GM18861 (cell line): ENCODE measurements around the gene HTR4.
A peak's percentile ranks its signal among the peaks of the same experiment; 100 is the strongest.
"Not testable (repeated sequence)": the region's sequence is repeated elsewhere in the genome, so short reads cannot be mapped to it uniquely, and the experiment has no call there.

ENCODE experiments used
- ATAC-seq: cut with Tn5 transposase; IDR thresholded peaks from one replicate; pipeline ENCODE4 v1.9.1; 2021; ENCODE audit not compliant: unreplicated experiment

HTR4 gene

DNA sequence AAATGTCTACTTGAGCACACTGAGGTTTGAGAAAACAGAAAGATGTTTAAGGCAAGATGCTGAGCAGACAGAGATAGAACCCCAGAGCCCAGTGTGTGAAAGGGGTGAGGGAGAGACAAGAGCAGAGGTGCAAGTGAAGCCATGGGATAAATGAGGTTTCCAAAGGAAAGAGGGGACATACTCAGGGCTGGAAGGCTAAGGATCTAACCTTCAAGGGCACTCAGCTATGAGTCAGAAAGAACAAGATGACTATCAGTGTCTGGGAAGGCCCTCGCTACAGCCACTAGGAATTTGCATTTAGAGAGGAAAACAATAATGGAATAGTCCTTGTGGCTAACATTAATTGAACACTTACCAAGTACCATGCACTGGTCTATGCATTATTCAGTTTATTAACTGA, 113.7 kb downstream of the HTR4 start:
- ATAC-seq = no peak

DNA sequence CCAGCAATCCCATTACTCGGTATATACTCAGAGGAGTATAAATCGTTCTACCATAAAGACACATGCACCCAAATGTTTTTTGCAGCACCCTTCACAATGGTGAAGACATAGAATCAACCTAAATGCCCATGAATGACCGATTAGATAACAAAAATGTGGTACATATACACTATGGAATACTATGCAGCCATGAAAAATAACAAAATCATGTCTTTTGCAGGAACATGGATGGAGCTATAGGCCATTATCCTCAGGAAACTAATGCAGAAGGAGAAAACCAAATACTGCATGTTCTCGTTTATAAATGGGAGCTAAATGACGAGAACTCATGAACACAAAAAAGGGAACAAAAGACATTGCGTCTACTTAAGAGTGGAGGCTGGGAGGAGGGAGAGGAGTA, 114.5 kb downstream of the HTR4 start:
- ATAC-seq = no peak

DNA sequence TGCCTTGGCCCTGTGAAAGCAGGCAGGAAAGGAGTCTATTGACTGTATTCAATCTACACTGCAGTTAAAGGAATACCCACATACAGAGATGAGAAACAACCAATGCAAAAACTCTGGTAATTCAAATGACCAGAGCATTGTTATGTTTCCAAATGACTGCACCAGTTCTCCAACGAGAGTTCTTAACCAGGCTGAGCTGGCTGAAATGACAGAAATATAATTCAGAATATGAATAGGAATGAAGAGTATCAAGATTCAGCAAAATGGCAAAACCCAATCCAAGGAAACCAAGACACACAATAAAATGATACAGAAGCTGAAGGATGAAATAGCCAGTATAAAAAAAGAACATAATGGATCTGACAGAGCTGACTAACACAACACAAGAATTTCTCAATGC, 119.1 kb downstream of the HTR4 start:
- no peak for ATAC-seq

DNA sequence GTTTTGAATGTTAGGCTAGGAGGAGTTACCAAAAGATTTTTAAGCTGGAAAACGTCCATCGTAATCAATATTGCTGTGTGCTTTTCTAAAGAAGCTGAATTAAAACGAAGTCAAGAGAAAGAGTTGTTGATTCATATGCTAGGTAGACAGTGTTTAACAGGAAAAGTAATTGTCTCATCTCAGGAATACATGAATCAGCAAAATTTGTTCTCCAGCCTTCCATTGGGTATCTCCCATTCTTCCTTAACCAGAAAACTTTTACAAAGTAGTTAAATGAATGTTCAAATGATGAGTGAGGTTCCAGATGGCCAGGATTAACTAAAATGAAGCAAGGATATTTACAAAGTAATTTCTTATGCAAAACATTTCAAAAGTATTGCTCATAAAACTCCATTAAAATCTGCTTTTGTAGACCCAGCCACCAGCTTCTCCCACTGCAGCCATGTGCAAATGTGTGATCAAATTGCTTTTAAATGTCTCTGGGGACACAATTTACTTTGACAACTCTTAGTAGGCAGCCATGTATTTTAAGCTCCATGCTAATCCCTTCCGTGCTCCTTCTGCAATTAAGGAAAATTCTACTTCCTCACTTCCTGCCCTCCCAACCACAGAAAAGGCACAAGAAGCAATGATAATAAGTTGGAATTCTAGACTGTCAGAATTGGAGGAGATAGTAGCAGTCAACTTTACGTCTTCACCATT, 121.2 kb downstream of the HTR4 start:
- no peak for ATAC-seq

DNA sequence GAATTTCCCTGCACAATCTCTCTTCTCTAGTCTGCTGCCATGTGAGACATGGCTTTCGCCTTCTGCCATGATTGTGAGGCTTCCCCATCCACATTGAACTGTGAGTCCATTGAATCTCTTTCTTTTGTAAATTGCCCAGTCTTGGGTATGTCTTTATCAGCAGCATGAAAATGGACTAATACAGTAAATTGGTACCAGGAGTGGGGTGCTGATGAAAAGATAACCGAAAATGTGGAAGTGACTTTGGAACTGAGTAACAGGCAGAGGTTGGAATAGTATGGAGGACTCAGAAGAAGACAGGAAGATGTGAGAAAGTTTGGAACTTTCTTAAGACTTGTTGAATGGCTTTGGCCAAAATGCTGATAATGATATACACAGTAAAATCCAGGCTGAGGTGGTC, 124.9 kb downstream of the HTR4 start:
- not testable (repeated sequence) for ATAC-seq

DNA sequence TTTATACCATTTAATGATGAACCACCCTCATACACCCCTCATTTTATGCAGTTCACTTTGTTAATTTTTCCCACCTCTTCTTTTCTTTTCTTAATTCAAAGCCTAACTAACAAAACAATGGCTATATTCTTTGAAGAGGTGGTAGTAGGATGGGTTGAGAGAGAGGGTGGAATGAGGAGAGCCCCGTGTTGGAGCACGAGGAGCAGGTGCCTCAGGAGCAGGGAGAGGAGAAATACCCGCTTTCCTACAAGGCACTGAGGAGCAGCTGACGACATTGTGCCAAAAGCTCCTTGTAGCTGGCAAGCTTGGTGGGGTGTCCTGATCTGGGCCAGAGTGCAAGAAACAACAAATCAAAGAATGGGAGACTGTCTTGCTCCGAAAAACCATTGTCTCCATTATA, 129.6 kb downstream of the HTR4 start:
- no peak for ATAC-seq

DNA sequence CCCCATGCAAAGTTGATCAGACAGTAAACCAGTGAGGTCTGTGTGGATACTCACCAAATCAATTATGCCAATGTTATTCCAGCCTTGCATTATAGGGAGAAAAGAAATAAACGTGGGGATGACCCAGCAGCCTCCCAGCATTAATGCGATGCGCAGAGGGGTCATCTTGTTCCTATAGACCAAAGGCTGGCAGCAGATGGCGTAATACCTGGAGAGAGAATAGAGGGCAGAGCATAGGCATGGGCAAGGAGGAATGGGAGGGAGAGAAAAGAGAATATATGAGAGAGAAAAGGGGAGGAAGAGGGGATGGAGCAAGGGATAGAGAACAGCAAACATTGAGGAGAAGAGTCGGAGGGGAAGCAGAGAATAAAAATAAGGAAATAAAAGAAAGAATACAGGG, 131.2 kb downstream of the HTR4 start:
- ATAC-seq = no peak

DNA sequence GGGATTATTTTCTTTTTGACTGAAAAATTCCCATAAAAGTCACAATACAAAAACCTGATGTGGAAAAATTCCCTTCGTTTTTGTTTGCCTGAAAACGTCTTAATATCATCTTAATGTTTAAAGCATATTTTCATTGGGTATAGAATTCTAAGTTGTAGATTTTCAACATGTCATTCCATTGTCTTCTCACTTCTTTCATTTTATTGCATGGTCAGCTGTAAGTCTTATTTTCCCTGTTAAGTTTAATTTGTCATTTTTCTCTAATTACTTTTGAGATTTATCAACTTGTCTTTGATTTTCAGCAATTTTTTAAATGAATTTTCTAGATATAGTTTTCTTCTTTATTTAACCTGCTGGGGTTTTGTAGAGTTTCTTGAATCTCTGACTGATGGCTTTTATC, 138.9 kb downstream of the HTR4 start:
- ATAC-seq = no peak

DNA sequence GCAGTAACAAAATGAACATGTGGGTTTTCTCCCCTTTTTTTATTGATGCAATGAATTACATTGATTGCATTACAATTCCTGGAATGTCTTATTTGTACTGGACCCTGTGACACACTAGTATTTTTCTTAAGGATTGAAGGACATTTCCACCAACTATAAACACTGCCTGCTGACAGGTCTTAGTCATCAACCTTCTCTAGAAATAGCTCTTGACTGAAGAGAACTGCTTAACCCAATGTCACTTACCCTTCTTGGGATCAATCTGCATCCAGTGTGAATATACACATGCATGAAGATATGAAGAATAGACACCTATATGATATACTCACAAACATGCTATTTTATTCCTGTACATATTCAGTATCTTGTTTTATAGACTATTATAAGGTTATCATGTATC, 140.0 kb downstream of the HTR4 start:
- no peak for ATAC-seq

DNA sequence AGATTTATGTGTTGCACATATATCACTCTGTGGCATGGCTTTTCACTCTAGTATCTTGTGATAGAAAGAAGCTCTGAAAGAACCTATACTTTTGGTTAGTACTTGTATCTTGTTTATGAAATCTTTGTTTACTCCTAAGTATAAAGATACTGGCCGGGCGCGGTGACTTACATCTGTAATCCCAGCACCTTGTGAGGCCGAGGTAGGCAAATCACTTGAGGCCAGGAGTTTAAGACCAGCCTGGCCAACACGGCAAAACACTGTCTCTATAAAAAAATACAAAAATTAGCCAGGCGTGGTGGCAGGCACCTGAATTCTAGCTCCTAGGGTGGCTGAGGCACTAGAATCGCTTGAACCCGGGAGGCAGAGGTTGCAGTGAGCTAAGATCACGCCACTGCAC, 141.8 kb downstream of the HTR4 start:
- ATAC-seq = no peak

DNA sequence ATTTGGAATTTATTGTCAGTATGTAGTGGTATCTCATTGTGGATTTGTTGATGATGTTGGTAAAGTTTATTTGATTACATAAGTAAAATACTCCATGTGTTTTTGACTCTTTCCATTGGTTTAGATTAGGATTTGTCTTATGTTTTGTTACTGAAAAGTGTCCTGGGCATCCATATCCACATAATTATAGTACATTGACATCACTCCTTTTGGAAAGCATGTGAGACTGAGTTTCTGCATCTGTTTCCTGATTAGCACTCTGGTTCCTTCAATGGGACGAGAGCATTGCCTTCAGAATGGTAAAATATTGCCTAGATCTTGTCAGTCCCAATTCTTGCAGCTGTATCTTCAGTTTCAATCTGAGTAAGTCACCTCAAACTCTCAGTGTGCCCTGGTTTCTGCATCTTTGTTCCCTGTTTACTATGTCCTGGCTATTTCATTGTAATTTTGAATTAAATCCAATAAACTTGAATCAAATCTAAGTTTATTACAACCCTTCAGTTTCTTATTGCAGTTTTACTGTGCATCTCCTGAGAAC, 142.4 kb downstream of the HTR4 start:
- peak; percentile 94 for ATAC-seq

DNA sequence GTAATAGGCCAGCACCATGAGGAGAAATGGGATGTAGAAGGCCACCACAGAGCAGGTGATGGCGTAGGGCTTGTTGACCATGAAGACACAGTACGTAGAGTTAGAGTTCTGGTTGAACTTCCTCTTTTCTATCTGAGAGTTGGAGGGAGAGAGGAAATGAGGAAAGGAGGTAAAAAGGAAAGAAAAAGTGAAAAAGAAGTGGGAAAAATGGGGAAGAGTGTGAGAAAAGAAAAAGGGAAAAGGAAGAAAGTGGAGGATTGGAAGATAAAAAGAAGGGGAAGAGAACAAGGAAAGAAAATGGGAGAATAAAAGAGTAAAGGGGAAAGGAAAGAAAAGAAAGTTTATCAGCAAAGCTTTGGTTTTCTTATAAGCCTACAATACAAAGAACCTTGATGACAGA, 144.4 kb downstream of the HTR4 start:
- ATAC-seq = no peak

DNA sequence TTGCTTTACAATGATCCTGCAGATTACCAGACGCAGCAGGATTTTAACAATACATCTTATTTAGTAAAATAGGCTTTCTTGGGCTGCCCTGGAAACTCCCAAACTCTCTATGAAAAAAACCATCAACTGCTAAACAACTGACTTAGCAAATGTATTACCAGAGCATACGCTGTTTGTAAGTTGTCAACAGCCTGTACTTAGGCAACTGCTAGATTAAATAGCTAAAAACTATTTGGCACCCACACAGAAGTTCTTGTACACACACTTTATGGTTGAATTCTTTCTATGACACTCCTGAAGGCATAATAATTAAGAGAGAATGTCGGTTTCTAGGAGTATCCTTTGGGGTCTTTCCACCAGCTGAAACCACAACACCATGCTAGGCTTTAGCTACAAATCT, 146.7 kb downstream of the HTR4 start:
- no peak for ATAC-seq

DNA sequence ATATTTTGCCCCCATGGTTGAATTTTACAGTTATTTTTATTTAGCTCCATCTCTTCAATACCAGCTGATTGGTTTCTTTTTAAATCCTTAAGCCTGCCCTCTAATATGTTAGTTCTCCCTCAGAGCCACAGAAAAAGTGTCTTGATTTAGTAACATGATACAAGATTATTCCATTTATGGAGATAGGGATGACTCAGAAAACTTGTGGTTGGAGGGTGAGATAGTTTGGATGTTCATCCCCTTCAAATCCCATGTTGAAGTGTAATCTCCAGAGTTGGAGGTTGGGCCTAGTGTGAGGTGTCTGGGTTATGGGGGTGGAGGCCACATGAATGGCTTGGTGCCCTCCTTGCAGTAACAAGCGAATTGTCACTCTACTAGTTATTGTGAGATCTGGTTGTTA, 154.9 kb downstream of the HTR4 start:
- ATAC-seq = no peak

DNA sequence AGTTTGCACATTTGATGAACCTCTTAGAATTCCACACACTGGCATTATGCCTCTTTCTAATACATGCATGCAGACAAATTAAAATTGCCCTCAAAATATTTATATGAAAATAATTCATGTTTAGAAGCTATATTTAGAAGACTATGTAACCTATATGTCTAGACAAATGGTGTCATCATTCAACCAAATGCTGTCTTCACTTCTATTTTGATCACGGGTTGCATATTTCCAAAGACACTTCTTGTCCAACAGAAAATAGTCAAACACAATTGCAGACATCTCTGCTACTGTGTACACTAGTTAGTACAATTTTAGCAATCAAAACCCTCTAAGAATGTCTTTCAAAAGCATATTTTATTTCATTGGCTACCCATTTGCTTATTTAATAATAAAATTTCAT, 156.6 kb downstream of the HTR4 start:
- no peak for ATAC-seq

DNA sequence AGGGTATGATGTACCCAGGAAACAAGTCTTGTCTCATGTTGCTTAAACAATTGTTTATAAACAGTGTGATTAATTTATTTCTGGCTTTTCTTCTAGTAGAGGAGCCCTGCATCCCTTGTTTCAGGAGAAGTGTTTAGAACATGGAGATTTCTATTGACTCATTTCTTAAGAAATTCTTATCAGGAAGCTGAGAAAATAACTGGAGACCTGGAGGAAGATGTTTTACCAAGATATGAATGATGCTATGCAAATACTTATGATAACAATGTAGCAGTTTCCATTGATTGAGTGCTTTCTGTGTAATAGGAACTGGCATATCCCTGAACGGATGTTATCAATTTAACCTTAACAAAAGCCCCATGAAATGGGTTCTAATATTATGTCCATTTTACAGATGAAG, 162.0 kb downstream of the HTR4 start:
- no peak for ATAC-seq

DNA sequence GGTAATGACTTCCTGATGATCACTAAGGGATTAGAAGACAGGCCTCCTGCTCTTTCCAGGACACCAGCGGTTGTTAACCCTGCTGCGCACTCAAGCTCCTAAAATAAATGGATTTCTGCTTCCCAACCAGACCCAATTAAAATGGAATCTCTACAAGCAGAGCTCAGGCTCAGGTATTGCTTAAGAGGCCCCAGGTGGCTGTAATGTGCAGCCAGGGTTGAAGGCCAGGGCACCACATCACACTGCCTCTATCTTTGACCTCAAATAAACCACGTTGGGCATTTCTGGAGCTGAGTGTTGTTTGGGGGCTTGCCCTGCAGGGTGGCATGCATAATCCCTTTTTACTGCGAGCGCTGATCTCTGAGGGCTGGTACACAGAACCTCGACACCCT, 162.5 kb downstream of the HTR4 start:
- no peak for ATAC-seq

DNA sequence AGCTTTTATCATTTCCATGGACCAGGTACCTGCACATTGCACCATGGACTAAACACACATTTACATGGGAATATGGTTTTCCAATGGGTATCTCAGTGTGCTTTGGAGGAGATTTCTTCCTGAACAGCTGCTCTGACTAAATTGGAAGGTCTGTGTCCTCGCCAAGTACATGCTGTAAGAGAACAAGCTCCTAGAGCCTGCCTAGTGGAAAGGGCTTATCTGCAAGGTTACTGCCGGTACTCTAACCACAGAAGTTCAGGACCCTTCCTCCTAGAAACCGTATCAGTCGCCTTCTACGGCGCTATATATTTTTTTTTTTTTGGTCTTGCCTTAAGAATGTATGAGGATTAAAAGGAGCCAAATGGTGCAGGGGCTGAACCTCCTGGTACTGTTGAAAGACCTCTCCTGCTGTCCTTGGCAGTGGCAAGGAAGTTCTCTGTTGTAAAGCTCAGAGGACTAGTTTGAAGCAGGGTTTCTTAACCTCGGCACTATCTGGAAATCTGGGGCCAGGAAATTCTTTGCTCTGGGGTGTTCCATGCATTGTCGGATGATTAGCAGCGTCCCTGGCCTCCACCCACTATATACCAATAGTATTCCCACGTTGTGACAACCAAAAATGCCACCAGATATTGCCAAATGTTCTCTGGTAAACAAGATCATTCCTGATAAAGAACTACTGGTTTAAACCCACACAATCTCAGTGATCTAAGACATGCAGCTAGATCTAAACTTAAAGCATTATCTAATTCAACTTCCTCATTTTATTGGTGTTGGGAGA, 163.1 kb downstream of the HTR4 start:
- no peak for ATAC-seq

DNA sequence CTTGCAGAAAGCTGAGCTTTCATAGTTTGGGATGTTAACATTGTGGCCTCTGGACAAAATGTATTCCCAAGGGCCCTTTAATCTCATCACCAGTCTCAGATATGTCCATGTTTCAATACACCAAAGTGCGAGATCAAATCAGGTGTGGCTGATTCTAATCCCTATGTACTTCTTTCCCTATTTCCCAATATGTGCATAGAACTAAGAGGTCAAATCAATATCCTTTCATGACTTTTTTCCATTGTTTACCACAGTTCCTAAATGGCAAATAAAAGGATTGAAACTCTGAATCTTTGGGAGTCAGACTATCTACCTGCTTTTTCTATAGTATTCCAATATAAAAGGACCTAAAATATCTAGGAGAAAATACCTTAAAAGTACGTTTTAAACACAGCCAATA, 165.6 kb downstream of the HTR4 start:
- no peak for ATAC-seq

DNA sequence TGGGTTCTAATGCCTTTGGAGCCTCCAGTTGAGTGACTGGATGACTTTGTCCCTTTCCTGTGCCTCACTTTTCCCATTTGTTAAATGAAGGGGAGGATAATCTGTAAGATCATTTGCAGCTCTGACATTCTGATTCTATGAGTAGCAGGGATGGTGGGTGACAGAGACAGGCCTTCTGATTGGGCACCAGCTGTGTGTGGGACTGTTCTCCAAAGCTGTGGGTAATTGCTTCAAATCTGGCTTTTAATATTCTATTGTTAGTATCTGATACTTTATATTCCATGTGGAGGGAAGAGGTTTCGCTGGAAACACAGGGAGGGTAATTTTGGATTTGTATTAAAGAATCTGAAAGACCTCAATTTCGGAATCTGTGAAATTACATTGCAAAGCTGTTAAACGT, 167.9 kb downstream of the HTR4 start:
- ATAC-seq = no peak

DNA sequence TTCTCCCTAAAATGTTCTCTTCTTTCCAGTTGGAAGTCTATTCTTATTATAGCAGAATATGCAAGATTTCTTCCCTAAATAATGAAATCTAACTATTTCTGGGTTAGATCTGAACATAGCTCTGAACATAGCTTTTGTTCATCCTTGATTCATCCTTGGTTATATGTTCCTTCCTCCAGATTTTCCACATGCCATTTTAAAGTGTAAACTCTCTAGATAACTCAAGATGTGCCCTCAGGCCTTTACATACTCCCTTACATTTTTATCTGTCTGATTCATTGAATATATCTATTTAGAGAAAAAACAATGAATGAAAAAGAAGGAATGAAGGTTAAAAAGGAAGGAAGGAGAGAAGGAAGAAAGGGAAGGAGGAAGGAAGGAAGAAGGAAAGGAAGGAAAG, 169.7 kb downstream of the HTR4 start:
- ATAC-seq = no peak

DNA sequence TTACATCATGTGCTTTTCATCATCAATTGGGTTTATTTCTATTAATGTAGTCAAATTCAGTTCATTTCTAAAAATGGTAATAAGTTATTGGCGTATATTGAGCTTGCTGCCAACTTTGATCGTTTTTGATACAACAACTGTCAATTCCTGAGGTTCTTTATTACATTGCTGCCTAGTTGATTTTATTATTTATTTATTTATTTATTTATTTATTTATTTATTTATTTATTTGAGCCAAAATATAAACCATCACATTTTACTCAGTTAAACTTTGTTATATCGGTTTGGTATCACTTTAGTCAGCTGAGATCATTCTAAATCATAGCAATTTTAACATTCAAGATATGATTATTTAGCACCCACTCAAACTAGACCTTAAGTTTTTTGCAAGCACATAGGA, 170.6 kb downstream of the HTR4 start:
- no peak for ATAC-seq
